ENCODE measurements around the gene CPSF4.
"Not testable (repeated sequence)": the region's sequence is repeated elsewhere in the genome, so short reads cannot be mapped to it uniquely, and the experiment has no call there.

CPSF4 gene

GRCh38 chr7:99409192-99409572 lies 29.6 kb upstream of the CPSF4 start:
- peak; percentile 50 for DNase-seq (ENCODE audit: low read depth)
- H3K27me3 ChIP-seq (replicated peaks; ENCODE audit: control insufficient read depth, insufficient read depth, low read length) = no peaks in the 10 kb centered on the region
- peak overlapping the region; percentile 100 for H3K4me3 ChIP-seq (ENCODE audit: low read length)
- H3K36me3 ChIP-seq (ENCODE audit: control insufficient read depth, insufficient read depth, low read length, severe bottlenecking) = peaks cover 38% of the 10 kb centered on the region
- H3K9ac ChIP-seq (ENCODE audit: low read length) = peak overlapping the region; percentile 99
- H3K9me3 ChIP-seq (ENCODE audit: control insufficient read depth, low read length) = no peaks in the 10 kb centered on the region
- peaks cover 38% of the 10 kb centered on the region for H3K4me1 ChIP-seq (ENCODE audit: control insufficient read depth, insufficient read depth, low read length)

DNA sequence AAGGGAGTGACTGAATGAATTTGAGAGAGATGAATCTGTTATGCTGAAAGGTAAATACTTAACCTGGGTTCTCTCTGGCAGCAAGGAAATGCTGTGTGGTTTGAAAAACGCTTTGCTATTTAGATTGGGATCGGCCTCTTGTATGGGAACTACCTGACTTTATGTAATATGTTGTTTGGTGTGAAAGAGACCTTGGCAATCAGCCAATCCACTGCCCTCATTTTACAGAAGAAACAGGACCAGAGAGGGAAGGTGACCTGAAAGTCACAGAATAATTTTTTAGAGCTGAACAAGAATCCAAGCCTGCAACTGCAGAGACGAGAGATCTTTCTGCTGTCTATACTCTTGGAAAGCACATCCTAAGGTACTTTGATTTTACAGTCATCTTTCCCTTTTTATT lies 28.9 kb upstream of the CPSF4 start:
- no peaks in the 10 kb centered on the region for H3K9me3 ChIP-seq (ENCODE audit: control insufficient read depth, low read length)
- H3K4me1 ChIP-seq (ENCODE audit: control insufficient read depth, insufficient read depth, low read length) = peaks cover 31% of the 10 kb centered on the region
- peak; percentile 8 for DNase-seq (ENCODE audit: low read depth)
- peaks cover 44% of the 10 kb centered on the region for H3K36me3 ChIP-seq (ENCODE audit: control insufficient read depth, insufficient read depth, low read length, severe bottlenecking)
- no peaks in the 10 kb centered on the region for H3K27me3 ChIP-seq (replicated peaks; ENCODE audit: control insufficient read depth, insufficient read depth, low read length)
- H3K9ac ChIP-seq (ENCODE audit: low read length) = peak overlapping the region; percentile 99
- H3K4me3 ChIP-seq (ENCODE audit: low read length) = peak overlapping the region; percentile 100

- Histone ChIP-seq H3K36me3 (ENCODE audit: control insufficient read depth, insufficient read depth, low read length, severe bottlenecking) (peaks cover 49% of the 10 kb centered on the region), H3K9me3 (ENCODE audit: control insufficient read depth, low read length) (no peaks in the 10 kb centered on the region), H3K4me1 (ENCODE audit: control insufficient read depth, insufficient read depth, low read length) (peaks cover 28% of the 10 kb centered on the region), H3K9ac (ENCODE audit: low read length) (peak overlapping the region; percentile 99), H3K4me3 (ENCODE audit: low read length) (peak overlapping the region; percentile 100), H3K27me3 (replicated peaks; ENCODE audit: control insufficient read depth, insufficient read depth, low read length) (no peaks in the 10 kb centered on the region)
- DNase-seq (ENCODE audit: low read depth) = no peak
Observed at GRCh38 chr7:99410635-99411034, 28.1 kb upstream of the CPSF4 start.

DNA sequence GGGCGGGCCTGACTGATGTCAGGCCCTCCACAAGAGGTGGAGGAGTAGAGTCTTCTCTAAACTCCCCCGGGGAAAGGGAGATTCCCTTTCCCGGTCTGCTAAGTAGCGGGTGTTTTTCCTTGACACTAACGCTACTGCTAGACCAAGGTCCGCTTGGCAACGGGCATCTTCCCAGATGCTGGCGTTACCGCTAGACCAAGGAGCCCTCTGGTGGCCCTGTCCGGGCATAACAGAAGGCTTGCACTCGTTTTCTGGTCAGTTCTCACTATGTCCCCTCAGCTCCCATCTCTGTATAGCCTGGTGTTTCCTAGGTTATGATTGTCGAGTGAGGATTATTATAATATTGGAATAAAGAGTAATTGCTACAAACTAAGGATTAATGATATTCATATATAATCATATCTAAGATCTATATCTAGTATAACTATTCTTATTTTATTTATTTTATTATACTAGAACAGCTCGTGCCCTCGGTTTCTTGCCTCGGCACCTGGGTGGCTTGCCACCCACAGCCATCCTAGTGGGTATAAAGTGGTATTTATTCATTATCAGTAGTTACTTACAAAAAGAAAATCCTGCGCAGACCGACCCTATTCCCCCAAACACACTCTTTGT lies 23.1 kb upstream of the CPSF4 start:
- H3K36me3 ChIP-seq (ENCODE audit: control insufficient read depth, insufficient read depth, low read length, severe bottlenecking) = peaks cover 94% of the 10 kb centered on the region
- H3K9me3 ChIP-seq (ENCODE audit: control insufficient read depth, low read length); H3K9ac ChIP-seq (ENCODE audit: low read length); H3K4me1 ChIP-seq (ENCODE audit: control insufficient read depth, insufficient read depth, low read length); H3K4me3 ChIP-seq (ENCODE audit: low read length); H3K27me3 ChIP-seq (replicated peaks; ENCODE audit: control insufficient read depth, insufficient read depth, low read length): not testable (repeated sequence)
- DNase-seq (ENCODE audit: low read depth) = peak; percentile 63

DNA sequence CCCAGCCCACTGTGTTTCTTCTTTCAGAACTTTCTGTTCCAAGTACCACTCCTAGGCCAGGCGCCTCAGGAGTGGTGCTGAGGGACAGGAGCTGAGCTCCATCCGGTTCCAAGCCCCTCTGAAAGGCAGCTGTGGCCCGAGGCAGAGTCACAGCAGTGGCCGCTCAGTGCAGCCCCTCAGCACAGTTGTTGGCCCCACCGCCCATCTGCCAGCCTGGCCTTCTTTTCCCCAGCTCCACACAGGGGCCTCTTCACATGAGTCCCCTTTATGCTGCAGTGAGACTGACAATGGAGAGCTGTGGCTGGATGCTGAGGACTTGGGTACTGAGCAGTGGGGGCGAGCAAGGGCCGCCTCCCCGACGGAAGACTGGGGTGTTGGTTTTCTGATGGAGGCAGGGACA lies 20.5 kb upstream of the CPSF4 start:
- Histone ChIP-seq H3K4me1 (ENCODE audit: control insufficient read depth, insufficient read depth, low read length) (no peaks in the 10 kb centered on the region), H3K9ac (ENCODE audit: low read length) (no peak overlapping the region), H3K36me3 (ENCODE audit: control insufficient read depth, insufficient read depth, low read length, severe bottlenecking) (peaks cover 83% of the 10 kb centered on the region), H3K4me3 (ENCODE audit: low read length) (no peak overlapping the region), H3K9me3 (ENCODE audit: control insufficient read depth, low read length) (no peaks in the 10 kb centered on the region), H3K27me3 (replicated peaks; ENCODE audit: control insufficient read depth, insufficient read depth, low read length) (no peaks in the 10 kb centered on the region)
- DNase-seq (ENCODE audit: low read depth) = no peak

GRCh38 chr7:99419323-99420021 lies 19.3 kb upstream of the CPSF4 start:
- H3K36me3 ChIP-seq (ENCODE audit: control insufficient read depth, insufficient read depth, low read length, severe bottlenecking) = peaks cover 83% of the 10 kb centered on the region
- H3K4me1 ChIP-seq (ENCODE audit: control insufficient read depth, insufficient read depth, low read length) = no peaks in the 10 kb centered on the region
- H3K9me3 ChIP-seq (ENCODE audit: control insufficient read depth, low read length) = no peaks in the 10 kb centered on the region

DNA sequence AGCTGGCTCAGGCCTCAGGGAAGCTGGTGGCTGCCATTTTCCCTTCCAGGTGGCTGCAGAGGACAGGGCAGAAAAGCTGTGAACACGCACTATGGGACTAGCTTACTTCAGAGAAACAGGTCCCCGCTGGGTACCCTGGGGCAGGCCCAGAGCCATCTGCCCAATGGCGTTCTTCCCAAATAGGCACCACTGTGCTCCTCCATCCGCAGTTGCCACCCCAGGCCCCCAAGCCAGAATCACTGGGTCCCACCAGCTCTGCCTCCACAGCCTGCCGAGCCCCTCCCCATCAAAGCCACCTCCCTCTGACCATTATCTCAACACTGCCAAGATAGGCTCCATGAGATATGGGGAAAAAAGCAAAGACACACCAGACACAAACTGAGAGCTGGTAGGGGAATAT lies 18.5 kb upstream of the CPSF4 start:
- Histone ChIP-seq H3K36me3 (ENCODE audit: control insufficient read depth, insufficient read depth, low read length, severe bottlenecking) (peaks cover 83% of the 10 kb centered on the region), H3K4me1 (ENCODE audit: control insufficient read depth, insufficient read depth, low read length) (no peaks in the 10 kb centered on the region), H3K27me3 (replicated peaks; ENCODE audit: control insufficient read depth, insufficient read depth, low read length) (no peaks in the 10 kb centered on the region), H3K9me3 (ENCODE audit: control insufficient read depth, low read length) (no peaks in the 10 kb centered on the region), H3K9ac (ENCODE audit: low read length) (no peak overlapping the region), H3K4me3 (ENCODE audit: low read length) (no peak overlapping the region)
- no peak for DNase-seq (ENCODE audit: low read depth)

More at GRCh38 chr7:99419323-99420021, 19.3 kb upstream of the CPSF4 start:
- H3K4me3 ChIP-seq (ENCODE audit: low read length) = no peak overlapping the region
- no peak for DNase-seq (ENCODE audit: low read depth)
- H3K9ac ChIP-seq (ENCODE audit: low read length) = no peak overlapping the region
- H3K27me3 ChIP-seq (replicated peaks; ENCODE audit: control insufficient read depth, insufficient read depth, low read length) = no peaks in the 10 kb centered on the region

DNA sequence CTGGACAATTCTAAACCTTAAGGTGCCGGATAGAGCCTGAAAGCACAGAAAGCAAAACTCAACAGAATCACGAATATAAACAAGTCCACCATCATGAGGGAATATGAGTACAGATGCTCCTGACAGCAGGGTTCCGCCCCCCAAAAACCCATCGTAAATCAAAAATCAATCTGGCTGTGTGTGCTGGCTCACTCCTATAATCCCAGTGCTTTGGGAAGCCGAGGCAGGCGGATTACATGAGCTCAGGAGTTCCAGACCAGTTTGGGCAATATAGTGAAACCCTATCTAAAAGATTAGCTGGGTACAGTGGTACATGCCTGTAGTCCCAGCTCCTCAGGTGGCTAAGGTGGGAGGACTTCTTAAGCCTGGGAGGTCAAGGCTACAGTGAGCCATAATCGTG lies 17.8 kb upstream of the CPSF4 start:
- H3K9ac ChIP-seq (ENCODE audit: low read length) = no peak overlapping the region
- peaks cover 86% of the 10 kb centered on the region for H3K36me3 ChIP-seq (ENCODE audit: control insufficient read depth, insufficient read depth, low read length, severe bottlenecking)

DNA sequence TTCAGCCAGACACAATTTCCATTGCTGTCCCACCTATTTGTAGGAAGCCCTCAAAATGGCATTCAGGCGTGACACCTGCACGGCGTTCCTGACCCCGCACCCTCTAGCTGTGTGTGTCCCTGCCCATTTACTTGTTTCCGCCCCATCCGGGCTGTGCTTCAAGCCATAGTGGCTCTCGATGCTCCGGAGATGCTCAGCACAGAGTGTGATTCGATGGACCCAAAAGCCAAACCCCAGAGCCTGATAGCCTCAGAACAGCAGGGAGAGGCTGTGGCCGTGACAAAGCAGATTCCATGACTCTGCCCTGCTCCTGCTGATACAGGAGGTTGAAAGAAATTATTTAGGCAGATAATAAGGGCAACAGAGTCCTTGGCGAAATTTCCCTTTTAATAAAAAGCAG lies 16.6 kb upstream of the CPSF4 start:
- peaks cover 74% of the 10 kb centered on the region for H3K36me3 ChIP-seq (ENCODE audit: control insufficient read depth, insufficient read depth, low read length, severe bottlenecking)
- H3K27me3 ChIP-seq (replicated peaks; ENCODE audit: control insufficient read depth, insufficient read depth, low read length) = no peaks in the 10 kb centered on the region
- H3K9ac ChIP-seq (ENCODE audit: low read length) = no peak overlapping the region
- H3K9me3 ChIP-seq (ENCODE audit: control insufficient read depth, low read length) = no peaks in the 10 kb centered on the region
- no peak overlapping the region for H3K4me3 ChIP-seq (ENCODE audit: low read length)
- no peak for DNase-seq (ENCODE audit: low read depth)
- H3K4me1 ChIP-seq (ENCODE audit: control insufficient read depth, insufficient read depth, low read length) = no peaks in the 10 kb centered on the region

More for the DNA sequence above, 17.8 kb upstream of the CPSF4 start:
- H3K4me1 ChIP-seq (ENCODE audit: control insufficient read depth, insufficient read depth, low read length) = no peaks in the 10 kb centered on the region
- H3K4me3 ChIP-seq (ENCODE audit: low read length) = no peak overlapping the region
- H3K9me3 ChIP-seq (ENCODE audit: control insufficient read depth, low read length) = no peaks in the 10 kb centered on the region
- no peaks in the 10 kb centered on the region for H3K27me3 ChIP-seq (replicated peaks; ENCODE audit: control insufficient read depth, insufficient read depth, low read length)
- DNase-seq (ENCODE audit: low read depth) = no peak

DNA sequence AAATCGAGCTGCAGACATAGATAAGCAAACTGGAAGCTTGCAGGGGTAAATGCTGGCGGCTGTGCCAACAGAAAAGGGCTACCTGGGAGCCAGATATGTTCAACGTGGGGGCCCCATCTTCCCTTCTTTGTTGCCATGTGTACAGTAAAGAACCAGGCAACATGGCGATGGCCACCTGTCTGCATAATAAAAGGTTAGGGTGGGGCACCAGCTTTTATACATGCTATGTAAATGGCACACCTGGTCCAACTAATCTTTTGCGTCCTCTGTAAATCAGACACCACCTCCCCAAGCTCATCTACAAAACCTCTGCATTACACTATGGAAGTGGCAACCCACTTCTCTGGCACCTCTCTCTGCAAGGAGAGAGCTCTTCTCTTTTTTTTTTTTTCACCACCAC lies 16.1 kb upstream of the CPSF4 start:
- no peak overlapping the region for H3K9ac ChIP-seq (ENCODE audit: low read length)
- H3K36me3 ChIP-seq (ENCODE audit: control insufficient read depth, insufficient read depth, low read length, severe bottlenecking) = peaks cover 69% of the 10 kb centered on the region
- H3K27me3 ChIP-seq (replicated peaks; ENCODE audit: control insufficient read depth, insufficient read depth, low read length) = no peaks in the 10 kb centered on the region

DNA sequence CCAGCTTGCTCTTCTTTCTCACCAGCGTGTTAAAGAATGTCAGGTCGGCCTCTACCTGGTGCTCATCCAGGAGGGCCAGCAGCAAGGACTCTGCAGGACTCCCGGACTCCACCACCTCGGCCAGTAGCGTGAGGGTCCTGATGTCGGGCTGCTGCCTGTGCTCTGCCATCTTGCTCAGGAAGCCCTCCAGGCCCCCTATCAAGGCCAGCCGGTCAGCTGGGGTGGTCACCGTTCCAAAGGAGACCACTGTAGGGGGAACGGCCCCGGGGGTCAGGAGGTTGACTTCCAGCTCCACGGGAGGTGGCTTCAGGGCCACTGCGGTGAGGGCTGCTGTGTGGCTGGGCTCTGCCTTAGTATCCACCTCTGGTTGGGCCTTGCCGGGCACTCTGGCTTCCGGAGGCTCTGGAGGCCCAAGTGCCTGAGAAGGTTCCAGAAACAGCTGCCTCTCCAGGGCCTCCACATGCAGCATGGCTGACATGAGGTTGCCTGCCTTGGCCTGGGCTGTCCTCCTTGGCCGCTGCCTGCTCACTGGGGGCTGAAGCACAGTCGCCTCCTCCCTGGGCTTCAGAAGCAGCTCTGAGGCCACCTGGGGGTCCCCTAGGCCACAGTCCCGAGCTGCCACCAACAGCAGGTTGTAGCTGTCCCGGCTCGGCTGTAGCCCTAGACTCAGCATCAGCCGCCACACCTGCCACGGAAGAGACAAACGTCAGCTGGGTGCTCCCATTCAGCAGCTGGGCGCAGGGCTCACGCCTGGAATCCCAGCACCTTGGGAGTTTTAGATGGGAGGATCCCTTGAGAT lies 13.6 kb upstream of the CPSF4 start:
- Histone ChIP-seq H3K36me3 (ENCODE audit: control insufficient read depth, insufficient read depth, low read length, severe bottlenecking) (peaks cover 61% of the 10 kb centered on the region), H3K4me3 (ENCODE audit: low read length) (no peak overlapping the region), H3K9me3 (ENCODE audit: control insufficient read depth, low read length) (no peaks in the 10 kb centered on the region), H3K27me3 (replicated peaks; ENCODE audit: control insufficient read depth, insufficient read depth, low read length) (no peaks in the 10 kb centered on the region), H3K4me1 (ENCODE audit: control insufficient read depth, insufficient read depth, low read length) (no peaks in the 10 kb centered on the region), H3K9ac (ENCODE audit: low read length) (no peak overlapping the region)
- no peak for DNase-seq (ENCODE audit: low read depth)

More for the DNA sequence above, 16.1 kb upstream of the CPSF4 start:
- no peaks in the 10 kb centered on the region for H3K9me3 ChIP-seq (ENCODE audit: control insufficient read depth, low read length)
- no peaks in the 10 kb centered on the region for H3K4me1 ChIP-seq (ENCODE audit: control insufficient read depth, insufficient read depth, low read length)
- no peak overlapping the region for H3K4me3 ChIP-seq (ENCODE audit: low read length)
- no peak for DNase-seq (ENCODE audit: low read depth)

All from adipocyte (in vitro differentiated cells).